Astrocyte of the spinal cord (primary cell): ENCODE data around the gene PLEKHA7.

Experiments
- DNase-seq: peaks from one replicate; pipeline ENCODE4 v3.0.0; 2011; ENCODE audit warnings: low read depth, low spot score
- H3K4me3 ChIP-seq: 2 replicates; pipeline ENCODE4 v1.5.1; 2011; ENCODE audit warnings: low read depth, mild to moderate bottlenecking, low read length, moderate library complexity
- CTCF ChIP-seq: IDR thresholded peaks from 2 replicates; pipeline ENCODE4 v1.5.1; 2012; ENCODE audit warnings: low read depth, mild to moderate bottlenecking, low read length, inconsistent platforms
- in situ Hi-C: cut with HindIII; loops from 2 replicates; pipeline ENCODE4 v1.10.0; 2017; ENCODE audit warnings: low sequenced_read_pairs

The PLEKHA7 gene

GRCh38 chr11:16962146-16962545, 52.1 kb downstream of the PLEKHA7 start:
- no peak for TF ChIP-seq CTCF
- DNase-seq, result no peak
- in situ Hi-C loops, result no loop called here
- no peak overlapping the region for H3K4me3 ChIP-seq

GRCh38 chr11:16960250-16960649, 54.0 kb downstream of the PLEKHA7 start:
- no peak overlapping the region for H3K4me3 ChIP-seq
- in situ Hi-C loops, result no loop called here
- no peak for TF ChIP-seq CTCF
- no peak for DNase-seq

GRCh38 chr11:16959602-16960001, 54.6 kb downstream of the PLEKHA7 start:
- no peak for DNase-seq
- no peak for TF ChIP-seq CTCF
- in situ Hi-C loops, result no loop called here
- H3K4me3 ChIP-seq, result no peak overlapping the region

- TF ChIP-seq CTCF, result no peak
- no peak overlapping the region for H3K4me3 ChIP-seq
- in situ Hi-C loops, result no loop called here
- no peak for DNase-seq
These were observed 55.4 kb downstream of the PLEKHA7 start for GRCh38 chr11:16958833-16959232.

- DNase-seq, result no peak
- in situ Hi-C loops, result no loop called here
- H3K4me3 ChIP-seq, result no peak overlapping the region
- no peak for TF ChIP-seq CTCF
These were observed 57.6 kb downstream of the PLEKHA7 start for GRCh38 chr11:16956538-16957153.

GRCh38 chr11:16953663-16954062, 60.6 kb downstream of the PLEKHA7 start:
- no peak for DNase-seq
- H3K4me3 ChIP-seq, result no peak overlapping the region
- TF ChIP-seq CTCF, result no peak
- in situ Hi-C loops, result no loop called here
